NT2/D1 (cell line): Measurements from ENCODE around the gene PHF2.

Experiments used
- SUZ12 ChIP-seq: IDR thresholded peaks from 2 replicates; pipeline ENCODE4 v1.6.1; 2011; ENCODE audit not compliant: insufficient read length, insufficient read depth; ENCODE audit errors: extremely low read depth
- YY1 ChIP-seq: IDR thresholded peaks from 2 replicates; pipeline ENCODE4 v1.6.1; 2011; ENCODE audit not compliant: insufficient read length, insufficient read depth
- ZNF274 ChIP-seq: IDR thresholded peaks from 2 replicates; pipeline ENCODE4 v1.6.1; 2011; ENCODE audit warnings: mild to moderate bottlenecking, low read depth, low read length

DNA sequence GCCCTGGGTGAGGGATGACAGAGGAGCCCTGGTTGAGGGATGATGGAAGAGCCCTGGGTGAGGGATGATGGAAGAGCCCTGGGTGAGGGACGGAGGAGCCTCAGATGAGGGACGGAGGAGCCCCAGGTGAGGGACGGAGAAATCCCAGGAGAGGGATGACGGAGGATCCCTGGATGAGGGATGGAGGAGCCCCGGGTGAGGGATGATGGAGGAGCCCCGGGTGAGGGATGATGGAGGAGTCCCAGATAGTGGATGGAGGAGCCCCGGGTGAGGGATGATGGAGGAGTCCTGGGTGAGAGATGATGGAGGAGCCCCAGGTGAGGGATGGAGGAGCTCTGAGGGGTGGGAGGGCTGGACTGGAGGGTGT is 10.9 kb downstream of the PHF2 start:
- TF ChIP-seq YY1 (no peak), ZNF274 (no peak), SUZ12 (no peak)
